ENCODE data around the gene CORO2A. TPM values are rescaled to one million over a fixed set of nuclear protein-coding genes. Genes with fewer than 3 reads are reported as not detected.

CORO2A gene
- total RNA-seq, 1 donor from 2014 or later, result 0.78 TPM

DNA sequence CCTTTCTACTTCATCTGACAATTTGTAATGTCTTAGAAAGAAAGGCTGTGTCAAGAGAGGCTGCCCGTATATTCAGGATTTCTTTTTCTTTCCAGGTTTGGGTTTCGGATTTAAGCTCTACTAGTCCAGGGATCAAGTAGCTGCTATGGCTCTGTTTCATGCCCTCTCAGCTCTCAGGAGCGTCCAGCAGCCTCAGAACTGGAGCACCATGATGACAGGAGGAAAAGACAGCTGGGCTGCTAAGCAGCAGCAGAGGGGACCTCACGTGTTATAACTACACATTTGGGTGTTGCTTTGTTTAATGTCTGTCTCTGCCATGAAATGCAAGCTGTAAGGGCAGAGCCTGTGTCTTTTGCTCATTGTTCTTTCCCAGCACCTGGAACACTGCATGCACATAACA lies 34.5 kb upstream of the CORO2A start:
- peaks cover 2% of the 10 kb centered on the region for H3K4me1 Mint-ChIP-seq
- TF ChIP-seq, protein P1, sequence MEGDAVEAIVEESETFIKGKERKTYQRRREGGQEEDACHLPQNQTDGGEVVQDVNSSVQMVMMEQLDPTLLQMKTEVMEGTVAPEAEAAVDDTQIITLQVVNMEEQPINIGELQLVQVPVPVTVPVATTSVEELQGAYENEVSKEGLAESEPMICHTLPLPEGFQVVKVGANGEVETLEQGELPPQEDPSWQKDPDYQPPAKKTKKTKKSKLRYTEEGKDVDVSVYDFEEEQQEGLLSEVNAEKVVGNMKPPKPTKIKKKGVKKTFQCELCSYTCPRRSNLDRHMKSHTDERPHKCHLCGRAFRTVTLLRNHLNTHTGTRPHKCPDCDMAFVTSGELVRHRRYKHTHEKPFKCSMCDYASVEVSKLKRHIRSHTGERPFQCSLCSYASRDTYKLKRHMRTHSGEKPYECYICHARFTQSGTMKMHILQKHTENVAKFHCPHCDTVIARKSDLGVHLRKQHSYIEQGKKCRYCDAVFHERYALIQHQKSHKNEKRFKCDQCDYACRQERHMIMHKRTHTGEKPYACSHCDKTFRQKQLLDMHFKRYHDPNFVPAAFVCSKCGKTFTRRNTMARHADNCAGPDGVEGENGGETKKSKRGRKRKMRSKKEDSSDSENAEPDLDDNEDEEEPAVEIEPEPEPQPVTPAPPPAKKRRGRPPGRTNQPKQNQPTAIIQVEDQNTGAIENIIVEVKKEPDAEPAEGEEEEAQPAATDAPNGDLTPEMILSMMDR (IDR thresholded peaks at IDR 0.05), result no peak
- H3K27me3 Mint-ChIP-seq, result no peaks in the 10 kb centered on the region
- peaks cover 24% of the 10 kb centered on the region for H3K36me3 Mint-ChIP-seq (ENCODE audit: low read depth)
- ATAC-seq (ENCODE audit: low read depth), result no peak
- H3K27ac Mint-ChIP-seq, result no peak overlapping the region
- intact Hi-C loops (cut with micrococcal nuclease), result no loop called here
- CTCF ChIA-PET, result no interaction called here
- POLR2A ChIA-PET, result no interaction called here
- DNase-seq, result no peak
- H3K4me3 Mint-ChIP-seq, result no peak overlapping the region
- no peaks in the 10 kb centered on the region for H3K9me3 Mint-ChIP-seq

DNA sequence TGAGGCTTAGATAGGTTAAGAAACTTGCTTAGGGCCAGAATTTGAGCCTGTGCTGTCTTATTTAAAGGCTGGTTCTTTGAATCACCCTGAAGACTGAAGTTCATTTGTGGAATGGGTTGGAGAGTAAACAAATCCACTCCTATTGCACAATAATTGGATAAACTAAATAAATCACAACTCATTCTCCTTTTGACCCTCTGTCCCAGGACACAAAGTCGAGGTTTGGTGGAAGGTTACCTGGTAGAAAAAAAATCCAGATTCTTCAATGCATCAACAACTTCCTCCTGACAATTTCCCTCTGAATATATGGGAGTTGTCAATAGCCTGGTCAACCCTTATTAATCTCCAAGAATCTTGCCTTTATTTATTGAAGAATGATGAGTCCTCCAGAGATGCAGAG lies 34.1 kb upstream of the CORO2A start:
- Mint-ChIP-seq H3K9me3 (no peaks in the 10 kb centered on the region), H3K27me3 (no peaks in the 10 kb centered on the region), H3K4me3 (no peak overlapping the region), H3K4me1 (peaks cover 2% of the 10 kb centered on the region), H3K36me3 (ENCODE audit: low read depth) (peaks cover 22% of the 10 kb centered on the region), H3K27ac (no peak overlapping the region)
- TF ChIP-seq, protein P1 (IDR thresholded peaks at IDR 0.05), result no peak
- CTCF ChIA-PET, result no interaction called here
- ATAC-seq (ENCODE audit: low read depth) (no peak), DNase-seq (no peak)
- intact Hi-C loops (cut with micrococcal nuclease), result no loop called here
- POLR2A ChIA-PET, result no interaction called here

DNA sequence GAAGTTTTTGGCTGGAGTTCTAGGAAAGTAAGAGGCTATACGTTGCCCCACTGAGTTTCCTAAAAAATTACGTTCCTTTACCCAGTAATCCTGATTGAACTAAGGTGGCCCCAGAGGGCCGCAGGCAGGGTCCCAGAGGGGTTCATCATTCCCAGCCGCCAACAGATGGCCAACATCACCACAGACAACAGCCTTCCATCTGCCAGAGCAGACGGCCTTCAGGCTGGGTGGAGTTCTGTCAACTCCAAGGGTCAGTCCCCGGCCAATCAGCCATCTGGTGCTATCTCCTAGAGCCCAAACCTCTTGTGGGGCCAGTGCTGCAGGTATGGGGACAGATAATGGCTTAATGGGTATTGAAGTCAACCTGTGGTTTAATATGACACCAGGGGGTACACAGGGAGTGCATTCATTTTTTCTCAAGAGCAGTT lies 32.6 kb upstream of the CORO2A start:
- TF ChIP-seq, protein P1 (IDR thresholded peaks at IDR 0.05), result no peak
- ATAC-seq (ENCODE audit: low read depth) (no peak), DNase-seq (no peak)
- Mint-ChIP-seq H3K27me3 (no peaks in the 10 kb centered on the region), H3K4me3 (no peak overlapping the region), H3K9me3 (no peaks in the 10 kb centered on the region), H3K36me3 (ENCODE audit: low read depth) (peaks cover 23% of the 10 kb centered on the region), H3K4me1 (no peaks in the 10 kb centered on the region), H3K27ac (no peak overlapping the region)
- POLR2A ChIA-PET, result no interaction called here
- CTCF ChIA-PET, result no interaction called here
- intact Hi-C loops (cut with micrococcal nuclease), result no loop called here

DNA sequence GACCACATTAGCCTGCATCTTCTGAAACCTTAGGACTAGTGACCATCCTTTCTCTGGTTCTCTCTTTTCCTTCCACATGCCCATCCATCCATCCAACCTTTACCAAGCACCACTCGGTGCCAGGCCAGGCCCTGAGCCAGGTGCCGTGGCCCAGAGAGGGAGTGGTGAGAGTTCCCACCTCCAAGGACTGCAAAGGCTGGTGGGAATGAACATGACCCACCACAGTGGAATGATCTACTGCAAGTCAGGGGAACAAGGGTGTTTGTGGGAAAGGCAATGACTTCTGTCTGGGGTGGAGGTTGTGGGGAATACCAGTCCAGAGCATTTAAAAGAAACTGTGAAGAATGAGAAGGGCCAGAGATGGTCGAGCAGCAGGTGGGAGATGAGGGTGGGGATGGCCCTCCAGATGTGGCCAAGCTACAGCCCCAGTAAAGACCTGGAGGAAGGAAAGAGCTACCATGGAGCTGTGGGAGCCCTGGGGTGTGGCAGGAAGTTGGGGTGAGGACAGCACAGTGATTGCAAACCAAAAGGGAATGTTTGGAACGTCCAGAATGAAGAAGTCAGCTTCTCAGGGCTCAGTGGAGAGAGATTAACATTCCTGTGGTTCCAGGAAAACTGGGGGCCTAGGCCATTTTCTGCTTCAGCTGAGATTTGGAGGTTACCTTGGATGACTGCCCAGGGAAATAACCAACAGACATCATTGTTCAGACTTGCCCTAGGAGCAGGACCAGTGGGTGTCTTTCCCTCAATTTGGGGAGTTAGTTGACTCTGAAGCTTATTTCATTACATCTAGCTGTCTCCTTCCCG lies 30.7 kb upstream of the CORO2A start:
- DNase-seq (no peak), ATAC-seq (ENCODE audit: low read depth) (no peak)
- TF ChIP-seq, protein P1 (IDR thresholded peaks at IDR 0.05), result no peak
- Mint-ChIP-seq H3K27ac (no peak overlapping the region), H3K9me3 (no peaks in the 10 kb centered on the region), H3K4me3 (no peak overlapping the region), H3K4me1 (no peaks in the 10 kb centered on the region), H3K27me3 (no peaks in the 10 kb centered on the region), H3K36me3 (ENCODE audit: low read depth) (peaks cover 15% of the 10 kb centered on the region)
- CTCF ChIA-PET, result no interaction called here
- intact Hi-C loops (cut with micrococcal nuclease), result no loop called here
- POLR2A ChIA-PET, result no interaction called here

DNA sequence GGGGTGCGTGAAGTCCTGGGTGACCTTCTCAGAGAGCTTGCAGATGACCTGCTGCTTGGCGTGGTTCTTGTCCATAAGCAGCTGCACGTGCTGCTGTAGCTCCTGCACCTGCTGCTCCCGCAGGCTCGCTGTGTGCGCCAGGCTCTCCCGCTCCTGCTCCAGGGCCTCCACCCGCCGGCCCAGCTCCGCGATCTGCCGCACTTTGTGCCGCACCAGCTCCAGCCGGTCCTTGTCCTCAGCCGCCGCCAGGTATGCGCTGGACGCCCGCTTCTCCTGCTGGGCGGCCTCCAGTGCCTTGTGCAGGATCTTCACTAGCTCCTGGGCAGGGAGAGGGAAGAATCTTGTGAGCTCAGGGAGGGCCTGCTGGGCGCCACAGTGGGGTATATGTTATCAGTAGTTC lies 28.5 kb upstream of the CORO2A start:
- Mint-ChIP-seq H3K9me3 (no peaks in the 10 kb centered on the region), H3K36me3 (ENCODE audit: low read depth) (peaks cover 7% of the 10 kb centered on the region), H3K4me3 (no peak overlapping the region), H3K4me1 (no peaks in the 10 kb centered on the region), H3K27ac (no peak overlapping the region), H3K27me3 (no peaks in the 10 kb centered on the region)
- ATAC-seq (ENCODE audit: low read depth) (no peak), DNase-seq (no peak)
- intact Hi-C loops (cut with micrococcal nuclease), result no loop called here
- TF ChIP-seq, protein P1 (IDR thresholded peaks at IDR 0.05), result no peak
- CTCF ChIA-PET, result no interaction called here
- POLR2A ChIA-PET, result interaction anchor here (0.6 kb wide), 1 partner anchor 21 kb away, joined by 8 read pairs; no protein-coding TSS in a partner anchor

Measured in activated B cell treated with CpG ODN at 0.5 μM for 24 hours (primary cell).